Measurements from ENCODE around the gene PRDM12.

The PRDM12 gene

GRCh38 chr9:130635306-130635705 is 29.1 kb upstream of the PRDM12 start:
- DNase-seq, result no peak
- in situ Hi-C loops (cut with MboI; ENCODE audit: low pct_unique_long_range_greater_than_20kb, low sequenced_read_pairs), result no loop called here

GRCh38 chr9:130635721-130636647 is 28.4 kb upstream of the PRDM12 start:
- DNase-seq, result no peak
- in situ Hi-C loops (cut with MboI; ENCODE audit: low pct_unique_long_range_greater_than_20kb, low sequenced_read_pairs), result no loop called here

- in situ Hi-C loops (cut with MboI; ENCODE audit: low pct_unique_long_range_greater_than_20kb, low sequenced_read_pairs), result no loop called here
- DNase-seq, result no peak
These were observed 27.8 kb upstream of the PRDM12 start for GRCh38 chr9:130636648-130637020.

GRCh38 chr9:130638284-130639123 is 25.9 kb upstream of the PRDM12 start:
- in situ Hi-C loops (cut with MboI; ENCODE audit: low pct_unique_long_range_greater_than_20kb, low sequenced_read_pairs), result no loop called here
- no peak for DNase-seq

- DNase-seq, result no peak
- in situ Hi-C loops (cut with MboI; ENCODE audit: low pct_unique_long_range_greater_than_20kb, low sequenced_read_pairs), result no loop called here
These were observed 25.1 kb upstream of the PRDM12 start for GRCh38 chr9:130639124-130639765.

- no peak for DNase-seq
- in situ Hi-C loops (cut with MboI; ENCODE audit: low pct_unique_long_range_greater_than_20kb, low sequenced_read_pairs), result no loop called here
These were observed 24.4 kb upstream of the PRDM12 start for GRCh38 chr9:130639866-130640555.

- in situ Hi-C loops (cut with MboI; ENCODE audit: low pct_unique_long_range_greater_than_20kb, low sequenced_read_pairs), result no loop called here
- no peak for DNase-seq
These were observed 23.7 kb upstream of the PRDM12 start for GRCh38 chr9:130640681-130641080.

GRCh38 chr9:130642926-130643325 is 21.5 kb upstream of the PRDM12 start:
- in situ Hi-C loops (cut with MboI; ENCODE audit: low pct_unique_long_range_greater_than_20kb, low sequenced_read_pairs), result no loop called here
- no peak for DNase-seq

- DNase-seq, result no peak
- in situ Hi-C loops (cut with MboI; ENCODE audit: low pct_unique_long_range_greater_than_20kb, low sequenced_read_pairs), result no loop called here
These were observed 13.2 kb upstream of the PRDM12 start for GRCh38 chr9:130651221-130651620.

GRCh38 chr9:130651752-130652151 is 12.6 kb upstream of the PRDM12 start:
- in situ Hi-C loops (cut with MboI; ENCODE audit: low pct_unique_long_range_greater_than_20kb, low sequenced_read_pairs), result no loop called here
- no peak for DNase-seq

- in situ Hi-C loops (cut with MboI; ENCODE audit: low pct_unique_long_range_greater_than_20kb, low sequenced_read_pairs), result no loop called here
- DNase-seq, result no peak
These were observed 9.5 kb upstream of the PRDM12 start for GRCh38 chr9:130654879-130655278.

GRCh38 chr9:130658893-130659698 is 5.3 kb upstream of the PRDM12 start:
- in situ Hi-C loops (cut with MboI; ENCODE audit: low pct_unique_long_range_greater_than_20kb, low sequenced_read_pairs), result no loop called here
- DNase-seq, result no peak

GRCh38 chr9:130659699-130660248 is 4.6 kb upstream of the PRDM12 start:
- in situ Hi-C loops (cut with MboI; ENCODE audit: low pct_unique_long_range_greater_than_20kb, low sequenced_read_pairs), result no loop called here
- no peak for DNase-seq

- in situ Hi-C loops (cut with MboI; ENCODE audit: low pct_unique_long_range_greater_than_20kb, low sequenced_read_pairs), result no loop called here
- no peak for DNase-seq
These were observed 4.1 kb upstream of the PRDM12 start for GRCh38 chr9:130660326-130660682.

- in situ Hi-C loops (cut with MboI; ENCODE audit: low pct_unique_long_range_greater_than_20kb, low sequenced_read_pairs), result no loop called here
- no peak for DNase-seq
These were observed 3.5 kb upstream of the PRDM12 start for GRCh38 chr9:130660683-130661450.

- DNase-seq, result no peak
- in situ Hi-C loops (cut with MboI; ENCODE audit: low pct_unique_long_range_greater_than_20kb, low sequenced_read_pairs), result no loop called here
These were observed 2.8 kb upstream of the PRDM12 start for GRCh38 chr9:130661451-130662098.
